ENCODE data around the gene ACOT9.

DNA sequence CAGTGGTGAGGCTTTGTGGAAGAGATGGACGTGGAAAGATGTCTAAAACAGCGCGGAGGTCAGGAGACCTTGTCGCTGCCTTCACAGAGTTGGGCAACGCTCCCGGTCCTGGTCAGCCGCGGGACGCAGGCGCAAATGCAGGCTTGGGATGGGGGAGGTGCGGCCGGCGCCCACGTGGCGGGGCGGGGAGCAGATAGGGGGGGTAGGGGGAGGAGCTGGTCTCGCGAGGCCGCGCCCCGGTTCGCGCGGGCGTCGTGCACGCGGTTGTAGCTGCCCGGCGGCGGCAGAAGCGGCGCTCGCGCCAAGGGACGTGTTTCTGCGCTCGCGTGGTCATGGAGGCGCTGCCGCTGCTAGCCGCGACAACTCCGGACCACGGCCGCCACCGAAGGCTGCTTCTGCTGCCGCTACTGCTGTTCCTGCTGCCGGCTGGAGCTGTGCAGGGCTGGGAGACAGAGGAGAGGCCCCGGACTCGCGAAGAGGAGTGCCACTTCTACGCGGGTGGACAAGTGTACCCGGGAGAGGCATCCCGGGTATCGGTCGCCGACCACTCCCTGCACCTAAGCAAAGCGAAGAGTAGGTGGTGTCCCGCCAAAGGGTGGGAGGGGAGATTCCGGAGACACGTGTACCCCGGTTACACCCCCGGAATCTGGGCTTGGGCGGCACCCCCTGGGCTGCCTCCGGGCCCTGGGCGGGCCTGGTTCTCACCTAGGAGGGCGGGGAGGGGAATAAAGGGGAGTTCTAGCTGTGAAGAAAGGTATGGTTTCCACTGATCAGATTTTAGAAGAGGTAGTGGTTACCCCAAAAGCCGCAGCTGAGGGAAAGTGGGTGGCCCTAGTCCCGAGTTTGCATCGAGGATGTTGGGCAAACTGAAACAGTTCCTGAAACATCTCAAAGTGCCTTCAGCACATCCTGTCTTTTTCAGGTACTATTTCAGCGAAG is 75.6 kb downstream of the ACOT9 start, which contains the start of gene PRDX4:
- TF ChIP-seq, protein P1, sequence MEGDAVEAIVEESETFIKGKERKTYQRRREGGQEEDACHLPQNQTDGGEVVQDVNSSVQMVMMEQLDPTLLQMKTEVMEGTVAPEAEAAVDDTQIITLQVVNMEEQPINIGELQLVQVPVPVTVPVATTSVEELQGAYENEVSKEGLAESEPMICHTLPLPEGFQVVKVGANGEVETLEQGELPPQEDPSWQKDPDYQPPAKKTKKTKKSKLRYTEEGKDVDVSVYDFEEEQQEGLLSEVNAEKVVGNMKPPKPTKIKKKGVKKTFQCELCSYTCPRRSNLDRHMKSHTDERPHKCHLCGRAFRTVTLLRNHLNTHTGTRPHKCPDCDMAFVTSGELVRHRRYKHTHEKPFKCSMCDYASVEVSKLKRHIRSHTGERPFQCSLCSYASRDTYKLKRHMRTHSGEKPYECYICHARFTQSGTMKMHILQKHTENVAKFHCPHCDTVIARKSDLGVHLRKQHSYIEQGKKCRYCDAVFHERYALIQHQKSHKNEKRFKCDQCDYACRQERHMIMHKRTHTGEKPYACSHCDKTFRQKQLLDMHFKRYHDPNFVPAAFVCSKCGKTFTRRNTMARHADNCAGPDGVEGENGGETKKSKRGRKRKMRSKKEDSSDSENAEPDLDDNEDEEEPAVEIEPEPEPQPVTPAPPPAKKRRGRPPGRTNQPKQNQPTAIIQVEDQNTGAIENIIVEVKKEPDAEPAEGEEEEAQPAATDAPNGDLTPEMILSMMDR (IDR thresholded peaks at IDR 0.05; ENCODE audit: insufficient read depth, low read depth, low read length) = no peak
- TF ChIP-seq EZH2 (IDR thresholded peaks at IDR 0.05; ENCODE audit: insufficient read depth, low read length) = no peak

Measured in astrocyte (in vitro differentiated cells and primary cell).